ENCODE data around the gene PLPP4. TPM values are rescaled to one million over a fixed set of nuclear protein-coding genes. Genes with fewer than 3 reads are reported as not detected.

PLPP4 gene
- polyA plus RNA-seq, 3 donors: not detected

- H3K36me3 ChIP-seq (replicated peaks in 1 of 2; ENCODE audit: control insufficient read depth in 1 of 2, insufficient read depth in 2 of 2, low read length in 2 of 2): no peaks in the 10 kb centered on the region
- Mint-ChIP-seq H3K27ac (no peak overlapping the region), H3K9me3 (peaks cover 0 to 3% (median 0%) of the 10 kb centered on the region in 7 donors), H3K4me1 (no peaks in the 10 kb centered on the region), H3K36me3 (no peaks in the 10 kb centered on the region), H3K27me3 (ENCODE audit: low read depth in 3 of 3) (peaks cover 0 to 5% (median 0%) of the 10 kb centered on the region in 3 donors), H3K4me3 (no peak overlapping the region)
- H3K9me3 ChIP-seq (replicated peaks in 1 of 2; ENCODE audit: control insufficient read depth in 1 of 2, insufficient read depth in 1 of 2, low read length in 2 of 2): no peaks in the 10 kb centered on the region
- no CpG with 5 or more reads among the region's 2 CpGs for WGBS (ENCODE audit: insufficient coverage)
- H3K27ac ChIP-seq (ENCODE audit: low read depth in 1 of 2, low read length in 2 of 2): no peak overlapping the region
- TF ChIP-seq CTCF (IDR thresholded peaks at IDR 0.05): no peak
- DNase-seq: no peak
- H3K4me2 ChIP-seq (replicated peaks; ENCODE audit: extremely low read depth, low read length, poor library complexity, severe bottlenecking): no peak overlapping the region
- H2AFZ ChIP-seq (ENCODE audit: insufficient read depth, low read depth, low read length, poor library complexity, severe bottlenecking): no peak overlapping the region
- intact Hi-C loops (cut with micrococcal nuclease): no loop called here
- H3K4me1 ChIP-seq (ENCODE audit: control insufficient read depth in 1 of 2, insufficient read depth in 2 of 2, low read length in 2 of 2): no peaks in the 10 kb centered on the region
- H3K4me3 ChIP-seq (replicated peaks in 1 of 3; ENCODE audit: low read depth in 2 of 3, low read length in 3 of 3): no peak overlapping the region
- H4K20me1 ChIP-seq (ENCODE audit: insufficient read depth, low read length): no peaks in the 10 kb centered on the region
- no peaks in the 10 kb centered on the region for H3K27me3 ChIP-seq (ENCODE audit: control insufficient read depth in 2 of 2, insufficient read depth in 2 of 2, low read length in 2 of 2)
- no peak overlapping the region for H3K9ac ChIP-seq (ENCODE audit: insufficient read depth, low read length, poor library complexity, severe bottlenecking)
- H3K79me2 ChIP-seq (ENCODE audit: insufficient read depth, low read length): no peaks in the 10 kb centered on the region
Observed at GRCh38 chr10:120514959-120515358, 57.9 kb downstream of the PLPP4 start.

GRCh38 chr10:120515741-120516140 lies 58.7 kb downstream of the PLPP4 start:
- H3K9ac ChIP-seq (ENCODE audit: insufficient read depth, low read length, poor library complexity, severe bottlenecking): no peak overlapping the region
- no peaks in the 10 kb centered on the region for H4K20me1 ChIP-seq (ENCODE audit: insufficient read depth, low read length)
- Mint-ChIP-seq H3K9me3 (peaks cover 0 to 2% (median 0%) of the 10 kb centered on the region in 7 donors), H3K4me1 (no peaks in the 10 kb centered on the region), H3K27ac (no peak overlapping the region), H3K4me3 (no peak overlapping the region), H3K27me3 (ENCODE audit: low read depth in 3 of 3) (peaks cover 0 to 5% (median 0%) of the 10 kb centered on the region in 3 donors), H3K36me3 (no peaks in the 10 kb centered on the region)
- TF ChIP-seq CTCF (IDR thresholded peaks at IDR 0.05): no peak
- H3K4me3 ChIP-seq (replicated peaks in 1 of 3; ENCODE audit: low read depth in 2 of 3, low read length in 3 of 3): no peak overlapping the region
- H3K9me3 ChIP-seq (replicated peaks in 1 of 2; ENCODE audit: control insufficient read depth in 1 of 2, insufficient read depth in 1 of 2, low read length in 2 of 2): no peaks in the 10 kb centered on the region
- no peak overlapping the region for H2AFZ ChIP-seq (ENCODE audit: insufficient read depth, low read depth, low read length, poor library complexity, severe bottlenecking)
- H3K36me3 ChIP-seq (replicated peaks in 1 of 2; ENCODE audit: control insufficient read depth in 1 of 2, insufficient read depth in 2 of 2, low read length in 2 of 2): no peaks in the 10 kb centered on the region
- no peak overlapping the region for H3K4me2 ChIP-seq (replicated peaks; ENCODE audit: extremely low read depth, low read length, poor library complexity, severe bottlenecking)
- H3K4me1 ChIP-seq (ENCODE audit: control insufficient read depth in 1 of 2, insufficient read depth in 2 of 2, low read length in 2 of 2): no peaks in the 10 kb centered on the region
- H3K79me2 ChIP-seq (ENCODE audit: insufficient read depth, low read length): no peaks in the 10 kb centered on the region
- no CpG with 5 or more reads among the region's 2 CpGs for WGBS (ENCODE audit: insufficient coverage)
- no peak for DNase-seq
- no peak overlapping the region for H3K27ac ChIP-seq (ENCODE audit: low read depth in 1 of 2, low read length in 2 of 2)
- no peaks in the 10 kb centered on the region for H3K27me3 ChIP-seq (ENCODE audit: control insufficient read depth in 2 of 2, insufficient read depth in 2 of 2, low read length in 2 of 2)
- intact Hi-C loops (cut with micrococcal nuclease): no loop called here

Measured in CD14-positive monocyte (primary cell).